HEK293 (cell line): ENCODE results near the gene FBXO10.
"Not testable (repeated sequence)": the region's sequence is repeated elsewhere in the genome, so short reads cannot be mapped to it uniquely, and the experiment has no call there.

Source experiments
- CTCF ChIA-PET: fragments of 350-600 bp; formaldehyde crosslinking; extraction: SDS; loops from one replicate; lab custom pipeline; 2021; ENCODE audit warnings: antibody characterized with exemption; lab: Yijun Ruan, JAX
- POLR2A ChIA-PET: fragments of 300-600 bp; formaldehyde crosslinking; extraction: SDS; loops from one replicate; lab custom pipeline; 2020; ENCODE audit warnings: antibody characterized with exemption, inconsistent platforms; lab: Yijun Ruan, JAX
- H3K27ac ChIP-seq: fragments of 200-500 bp; sonication (Bioruptor generic); 2 replicates; pipeline ENCODE4 v1.5.1; 2014; ENCODE audit warnings: low read depth, low read length, control low read depth, inconsistent platforms; ENCODE audit errors: extremely low read depth
- H3K36me3 ChIP-seq, 2 experiments: fragments of 200-500 bp in 1 of 2; sonication (Bioruptor generic) in 1 of 2; 1 replicate in 1 of 2; 2 replicates in 1 of 2; pipeline ENCODE4 v1.5.1; 2014 to 2017; ENCODE audit warnings: inconsistent platforms in 2 of 2, low read length in 2 of 2; ENCODE audit not compliant: control insufficient read depth in 2 of 2, insufficient read depth in 1 of 2
- H3K4me1 ChIP-seq: fragments of 200-500 bp; sonication (Bioruptor generic); 2 replicates; pipeline ENCODE4 v1.5.1; 2014; ENCODE audit warnings: mild to moderate bottlenecking, low read length, inconsistent platforms; ENCODE audit not compliant: control insufficient read depth, insufficient read depth
- H3K4me3 ChIP-seq: 2 replicates; pipeline ENCODE4 v1.5.1; 2011; ENCODE audit warnings: low read depth, mild to moderate bottlenecking, control low read depth, low read length, moderate library complexity
- H3K9me3 ChIP-seq: fragments of 200-500 bp; sonication (Bioruptor generic); 2 replicates; pipeline ENCODE4 v1.5.1; 2014; ENCODE audit warnings: low read depth, low read length, inconsistent platforms; ENCODE audit not compliant: control insufficient read depth, insufficient read depth
- HOXC10 ChIP-seq: sonication (generic); formaldehyde crosslinking; IDR thresholded peaks from 2 replicates; pipeline ENCODE4 v1.8.1; 2023; ENCODE audit warnings: mild to moderate bottlenecking, missing genetic modification reagents
- PRDM4 ChIP-seq: fragments of 450-650 bp; formaldehyde crosslinking; IDR thresholded peaks from 2 replicates; pipeline ENCODE4 v1.5.1; 2017; ENCODE audit warnings: missing biosample characterization, missing genetic modification characterization
- SP2 ChIP-seq: fragments of 450-650 bp; formaldehyde crosslinking; IDR thresholded peaks from 2 replicates; pipeline ENCODE4 v1.5.1; 2016; ENCODE audit warnings: missing biosample characterization, missing genetic modification characterization
- ZBTB44 ChIP-seq: fragments of 450-650 bp; IDR thresholded peaks from 2 replicates; pipeline ENCODE4 v1.5.1; 2018; ENCODE audit warnings: missing biosample characterization, mild to moderate bottlenecking, missing genetic modification characterization
- ZFP37 ChIP-seq: fragments of 450-650 bp; formaldehyde crosslinking; IDR thresholded peaks from 2 replicates; pipeline ENCODE4 v1.5.1; 2016; ENCODE audit warnings: missing biosample characterization, missing genetic modification characterization
- ZNF148 ChIP-seq: fragments of 450-650 bp; formaldehyde crosslinking; IDR thresholded peaks from 2 replicates; pipeline ENCODE4 v1.5.0; 2017; ENCODE audit warnings: missing biosample characterization, missing genetic modification characterization, borderline replicate concordance
- ZNF157 ChIP-seq: fragments of 450-650 bp; formaldehyde crosslinking; IDR thresholded peaks from 2 replicates; pipeline ENCODE4 v1.5.1; 2016; ENCODE audit warnings: missing biosample characterization, missing genetic modification characterization
- ZNF19 ChIP-seq: fragments of 450-650 bp; formaldehyde crosslinking; IDR thresholded peaks from 2 replicates; pipeline ENCODE4; 2016; ENCODE audit warnings: missing biosample characterization, missing genetic modification characterization, low read depth
- ZNF23 ChIP-seq: fragments of 450-650 bp; formaldehyde crosslinking; IDR thresholded peaks from 2 replicates; pipeline ENCODE4 v1.5.1; 2016; ENCODE audit warnings: missing biosample characterization, missing genetic modification characterization, borderline replicate concordance
- ZNF416 ChIP-seq: fragments of 450-650 bp; formaldehyde crosslinking; IDR thresholded peaks from 2 replicates; pipeline ENCODE4 v1.5.1; 2016; ENCODE audit warnings: missing biosample characterization, missing genetic modification characterization
- ZNF580 ChIP-seq: fragments of 450-650 bp; formaldehyde crosslinking; IDR thresholded peaks from 2 replicates; pipeline ENCODE4 v1.5.1; 2016; ENCODE audit warnings: missing biosample characterization, missing genetic modification characterization
- ZNF596 ChIP-seq: fragments of 450-650 bp; IDR thresholded peaks from 2 replicates; pipeline ENCODE4 v1.5.0; 2018; ENCODE audit warnings: missing biosample characterization, mild to moderate bottlenecking, missing genetic modification characterization, moderate library complexity
- ZNF654 ChIP-seq: fragments of 450-650 bp; formaldehyde crosslinking; IDR thresholded peaks from 2 replicates; pipeline ENCODE4 v1.5.1; 2016; ENCODE audit warnings: low read depth, missing biosample characterization, missing genetic modification characterization
- ZNF707 ChIP-seq: fragments of 450-650 bp; formaldehyde crosslinking; IDR thresholded peaks from 2 replicates; pipeline ENCODE4 v1.5.1; 2016; ENCODE audit warnings: missing biosample characterization, missing genetic modification characterization
- ZSCAN4 ChIP-seq: fragments of 450-650 bp; formaldehyde crosslinking; IDR thresholded peaks from 2 replicates; pipeline ENCODE4 v1.5.1; 2017; ENCODE audit warnings: missing biosample characterization, missing genetic modification characterization

FBXO10 gene

GRCh38 chr9:37477987-37478619 is 98.1 kb downstream of the FBXO10 start:
- H3K4me1 ChIP-seq, H3K27ac ChIP-seq, H3K36me3 ChIP-seq, H3K9me3 ChIP-seq, POLR2A ChIA-PET, H3K4me3 ChIP-seq: not testable (repeated sequence)
- CTCF ChIA-PET: interaction anchor here (0.8 to 0.9 kb wide), 2 partner anchors 203 to 427 kb away, joined by 3 read pairs; no protein-coding TSS in a partner anchor

- H3K27ac ChIP-seq, H3K9me3 ChIP-seq, H3K4me3 ChIP-seq, H3K36me3 ChIP-seq, H3K4me1 ChIP-seq, POLR2A ChIA-PET: not testable (repeated sequence)
- CTCF ChIA-PET: interaction anchor here (0.6 kb wide), 1 partner anchor 362 kb away, joined by 3 read pairs; no protein-coding TSS in a partner anchor
These were observed 98.7 kb downstream of the FBXO10 start for GRCh38 chr9:37477443-37477842.

GRCh38 chr9:37476930-37477329 is 99.2 kb downstream of the FBXO10 start:
- no peaks in the 10 kb centered on the region for H3K4me1 ChIP-seq
- ChIA-PET POLR2A (no interaction called here), CTCF (interaction anchor here (0.6 kb wide), 1 partner anchor 363 kb away, joined by 3 read pairs; no protein-coding TSS in a partner anchor)
- no peaks in the 10 kb centered on the region for H3K36me3 ChIP-seq
- no peak overlapping the region for H3K4me3 ChIP-seq
- no peak overlapping the region for H3K27ac ChIP-seq
- no peaks in the 10 kb centered on the region for H3K9me3 ChIP-seq
- TF ChIP-seq ZNF157 (tag by site-specific recombination) (no peak), ZNF23 (tag by site-specific recombination) (no peak), ZNF596 (tag by site-specific recombination) (no peak), ZNF148 (tag by site-specific recombination) (no peak), ZNF19 (tag by site-specific recombination) (no peak), SP2 (tag by site-specific recombination) (no peak), ZFP37 (tag by site-specific recombination) (no peak), ZNF580 (tag by site-specific recombination) (no peak), ZNF707 (no peak), ZNF416 (tag by site-specific recombination) (no peak), ZNF654 (tag by site-specific recombination) (no peak), ZSCAN4 (tag by site-specific recombination) (no peak), ZBTB44 (tag by site-specific recombination) (no peak), HOXC10 (CRISPR knock-in tag) (no peak), PRDM4 (no peak)
